SK-N-MC (cell line): ENCODE results near the gene XCR1.

Experiments used
- EZH2 ChIP-seq: fragments of 200-600 bp; sonication (generic); IDR thresholded peaks from one replicate; pipeline ENCODE4 v1.6.1; 2017; ENCODE audit warnings: antibody characterized with exemption
- POLR2AphosphoS5 ChIP-seq: IDR thresholded peaks from 2 replicates; pipeline ENCODE4 v1.6.1; 2012; ENCODE audit warnings: mild to moderate bottlenecking, low read depth, low read length, borderline replicate concordance

DNA sequence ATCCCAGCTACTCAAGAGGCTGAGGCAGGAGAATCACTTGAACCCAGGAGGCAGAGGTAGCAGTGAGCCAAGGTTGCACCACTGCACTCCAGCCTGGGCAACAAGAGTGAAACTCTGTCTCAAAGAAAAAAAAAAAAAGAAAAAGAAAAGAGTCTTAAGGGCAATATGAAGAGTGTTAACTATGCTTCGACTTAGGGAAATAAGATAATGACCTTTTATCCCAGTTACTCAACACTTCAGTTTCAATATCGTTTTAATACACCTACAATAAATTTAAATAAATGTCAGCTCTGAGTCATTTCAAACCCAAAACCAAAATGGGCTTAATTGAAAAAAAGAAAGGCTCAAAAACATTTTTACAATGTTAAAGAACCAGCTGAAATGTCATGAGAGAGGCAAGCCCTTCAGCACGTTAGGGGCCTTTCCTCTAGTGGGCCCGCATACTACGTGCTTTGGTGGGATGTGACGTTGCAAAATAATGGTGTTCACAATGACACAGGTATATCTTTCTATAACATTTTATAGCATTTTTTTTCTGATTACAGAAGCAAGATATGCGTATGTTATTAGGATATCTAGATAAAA is 47.0 kb downstream of the XCR1 start:
- TF ChIP-seq POLR2AphosphoS5 (no peak), EZH2 (no peak)
